ENCODE results near the gene CCT8. TPM values are rescaled to one million over a fixed set of nuclear protein-coding genes. Genes with fewer than 3 reads are reported as not detected.
"Not testable (repeated sequence)": the region's sequence is repeated elsewhere in the genome, so short reads cannot be mapped to it uniquely, and the experiment has no call there.

The CCT8 gene
- total RNA-seq, 5 donors from 2014 or later (not counting 1 experiment from before 2014, with no cell fraction given) = 103 to 131 (median 115) TPM

- POLR2A ChIA-PET = interaction anchor here (0.5 to 3.0 kb wide), 11 partner anchors 11 to 54 kb away, joined by 3 to 39 read pairs (median 4); partner anchors contain the start of gene LTN1 (in 1 of the 2)
- Mint-ChIP-seq H3K36me3 (no peaks in the 10 kb centered on the region), H3K4me1 (peaks cover 28 to 41% (median 39%) of the 10 kb centered on the region in 3 donors), H3K9me3 (no peaks in the 10 kb centered on the region), H3K4me3 (peak overlapping the region; percentile 87 to 89 (median 88)), H3K27ac (peak overlapping the region; percentile 5 to 95), H3K27me3 (no peaks in the 10 kb centered on the region)
- H3K9me3 ChIP-seq = no peaks in the 10 kb centered on the region
- H3K36me3 ChIP-seq (ENCODE audit: control insufficient read depth in 2 of 2, extremely low read depth in 1 of 2, insufficient read depth in 1 of 2, low read length in 1 of 2) = no peaks in the 10 kb centered on the region
- ATAC-seq (replicated peaks in 1 of 4) = peak in 2 of 4 experiments; percentile 10 to 13
- CTCF ChIA-PET = interaction anchor here in 1 of 2 donors (0.6 to 1.5 kb wide), 3 partner anchors 16 to 48 kb away, joined by 3 to 11 read pairs (median 3); no protein-coding TSS in a partner anchor
- no peak for DNase-seq
- H3K4me1 ChIP-seq (ENCODE audit: control insufficient read depth in 1 of 2, extremely low read depth in 1 of 2, insufficient read depth in 2 of 2, low read length in 2 of 2) = peaks cover 14 to 37% of the 10 kb centered on the region in 2 experiments
- no peaks in the 10 kb centered on the region for H3K27me3 ChIP-seq (replicated peaks in 1 of 2; ENCODE audit: control insufficient read depth in 2 of 2, extremely low read depth in 1 of 2, insufficient read depth in 2 of 2, low read length in 1 of 2)
- H3K4me3 ChIP-seq (ENCODE audit: control insufficient read depth in 1 of 2, extremely low read depth in 1 of 2, low read length in 1 of 2) = peak overlapping the region; percentile 87
- 21% methylated on average over 5 of the region's 12 CpGs for WGBS (ENCODE audit: insufficient coverage)
- peak overlapping the region; percentile 76 for H3K27ac ChIP-seq (ENCODE audit: low read length)
These were observed 54.9 kb downstream of the CCT8 start for GRCh38 chr21:29018540-29018939.

GRCh38 chr21:29017639-29018237, 55.7 kb downstream of the CCT8 start:
- Mint-ChIP-seq H3K4me1 (peaks cover 28 to 36% (median 34%) of the 10 kb centered on the region in 3 donors), H3K36me3 (no peaks in the 10 kb centered on the region), H3K4me3 (peak overlapping the region; percentile 87 to 89 (median 88)), H3K27me3 (no peaks in the 10 kb centered on the region), H3K9me3 (no peaks in the 10 kb centered on the region), H3K27ac (peak overlapping the region; percentile 5 to 85)
- no peak overlapping the region for H3K27ac ChIP-seq (ENCODE audit: low read length)
- H3K36me3 ChIP-seq (ENCODE audit: control insufficient read depth in 2 of 2, extremely low read depth in 1 of 2, insufficient read depth in 1 of 2, low read length in 1 of 2) = no peaks in the 10 kb centered on the region
- H3K27me3 ChIP-seq (replicated peaks in 1 of 2; ENCODE audit: control insufficient read depth in 2 of 2, extremely low read depth in 1 of 2, insufficient read depth in 2 of 2, low read length in 1 of 2) = no peaks in the 10 kb centered on the region
- 62% methylated on average over 6 of the region's 6 CpGs for WGBS (ENCODE audit: insufficient coverage)
- ATAC-seq (replicated peaks in 1 of 4) (no peak), DNase-seq (peak in 1 of 35 experiments; percentile 17)
- ChIA-PET CTCF (interaction anchor here in 1 of 2 donors (0.9 kb wide), 1 partner anchor 15 kb away, joined by 3 read pairs; no protein-coding TSS in a partner anchor), POLR2A (interaction anchor here (0.5 to 3.0 kb wide), 9 partner anchors 12 to 181 kb away, joined by 3 to 39 read pairs (median 6); partner anchors contain the start of gene LTN1 (in 1 of the 2))
- no peaks in the 10 kb centered on the region for H3K9me3 ChIP-seq
- H3K4me1 ChIP-seq (ENCODE audit: control insufficient read depth in 1 of 2, extremely low read depth in 1 of 2, insufficient read depth in 2 of 2, low read length in 2 of 2) = peaks cover 14 to 29% of the 10 kb centered on the region in 2 experiments
- H3K4me3 ChIP-seq (ENCODE audit: control insufficient read depth in 1 of 2, extremely low read depth in 1 of 2, low read length in 1 of 2) = peak overlapping the region in 1 of 2 donors; percentile 87

GRCh38 chr21:29011236-29011635, 62.2 kb downstream of the CCT8 start:
- H3K4me3 Mint-ChIP-seq; H3K4me3 ChIP-seq (ENCODE audit: control insufficient read depth in 1 of 2, extremely low read depth in 1 of 2, low read length in 1 of 2); H3K27ac Mint-ChIP-seq; H3K4me1 Mint-ChIP-seq; DNase-seq; H3K27ac ChIP-seq (ENCODE audit: low read length); H3K4me1 ChIP-seq (ENCODE audit: control insufficient read depth in 1 of 2, extremely low read depth in 1 of 2, insufficient read depth in 2 of 2, low read length in 2 of 2); H3K36me3 Mint-ChIP-seq; H3K9me3 ChIP-seq; H3K9me3 Mint-ChIP-seq; H3K36me3 ChIP-seq (ENCODE audit: control insufficient read depth in 2 of 2, extremely low read depth in 1 of 2, insufficient read depth in 1 of 2, low read length in 1 of 2); POLR2A ChIA-PET; H3K27me3 ChIP-seq (replicated peaks in 1 of 2; ENCODE audit: control insufficient read depth in 2 of 2, extremely low read depth in 1 of 2, insufficient read depth in 2 of 2, low read length in 1 of 2); CTCF ChIA-PET; ATAC-seq (replicated peaks in 1 of 4); H3K27me3 Mint-ChIP-seq: not testable (repeated sequence)
- 67% methylated on average over 6 of the region's 30 CpGs for WGBS (ENCODE audit: insufficient coverage)

- H3K9me3 Mint-ChIP-seq = no peaks in the 10 kb centered on the region
- ATAC-seq (replicated peaks in 1 of 4) = no peak
- no CpG with 5 or more reads among the region's 3 CpGs for WGBS (ENCODE audit: insufficient coverage)
- ChIA-PET CTCF (interaction anchor here in 1 of 2 donors (0.6 kb wide), 1 partner anchor 17 kb away, joined by 6 read pairs; no protein-coding TSS in a partner anchor), POLR2A (no interaction called here)
- no peak overlapping the region for H3K4me3 ChIP-seq (ENCODE audit: control insufficient read depth in 1 of 2, extremely low read depth in 1 of 2, low read length in 1 of 2)
- no peaks in the 10 kb centered on the region for H3K9me3 ChIP-seq
- H3K4me1 ChIP-seq (ENCODE audit: control insufficient read depth in 1 of 2, extremely low read depth in 1 of 2, insufficient read depth in 2 of 2, low read length in 2 of 2) = peaks cover 2% of the 10 kb centered on the region in 2 experiments
- no peak overlapping the region for H3K4me3 Mint-ChIP-seq
- H3K27me3 Mint-ChIP-seq = no peaks in the 10 kb centered on the region
- H3K27ac Mint-ChIP-seq = peak overlapping the region in 1 of 2 donors; percentile 6
- DNase-seq = no peak
- no peak overlapping the region for H3K27ac ChIP-seq (ENCODE audit: low read length)
- H3K36me3 ChIP-seq (ENCODE audit: control insufficient read depth in 2 of 2, extremely low read depth in 1 of 2, insufficient read depth in 1 of 2, low read length in 1 of 2) = no peaks in the 10 kb centered on the region
- peaks cover 0 to 8% (median 2%) of the 10 kb centered on the region in 3 donors for H3K4me1 Mint-ChIP-seq
- no peaks in the 10 kb centered on the region for H3K36me3 Mint-ChIP-seq
- H3K27me3 ChIP-seq (replicated peaks in 1 of 2; ENCODE audit: control insufficient read depth in 2 of 2, extremely low read depth in 1 of 2, insufficient read depth in 2 of 2, low read length in 1 of 2) = no peaks in the 10 kb centered on the region
These were observed 65.1 kb downstream of the CCT8 start for GRCh38 chr21:29008367-29008766.

GRCh38 chr21:29007810-29008209, 65.6 kb downstream of the CCT8 start:
- H3K27me3 ChIP-seq (replicated peaks in 1 of 2; ENCODE audit: control insufficient read depth in 2 of 2, extremely low read depth in 1 of 2, insufficient read depth in 2 of 2, low read length in 1 of 2) = no peaks in the 10 kb centered on the region
- no peak for DNase-seq
- POLR2A ChIA-PET = interaction anchor here in 1 of 2 donors (0.6 kb wide), 1 partner anchor 11 kb away, joined by 3 read pairs; the partner anchor contains the start of gene RWDD2B
- CTCF ChIA-PET = interaction anchor here in 1 of 2 donors (0.6 kb wide), 1 partner anchor 17 kb away, joined by 6 read pairs; no protein-coding TSS in a partner anchor
- no peak for ATAC-seq (replicated peaks in 1 of 4)
- H3K4me1 ChIP-seq (ENCODE audit: control insufficient read depth in 1 of 2, extremely low read depth in 1 of 2, insufficient read depth in 2 of 2, low read length in 2 of 2) = peaks cover 3 to 8% of the 10 kb centered on the region in 2 experiments
- Mint-ChIP-seq H3K27ac (peak overlapping the region in 1 of 2 donors; percentile 6), H3K4me1 (peaks cover 1 to 9% (median 6%) of the 10 kb centered on the region in 3 donors), H3K36me3 (no peaks in the 10 kb centered on the region), H3K9me3 (no peaks in the 10 kb centered on the region), H3K4me3 (no peak overlapping the region), H3K27me3 (no peaks in the 10 kb centered on the region)
- no peaks in the 10 kb centered on the region for H3K36me3 ChIP-seq (ENCODE audit: control insufficient read depth in 2 of 2, extremely low read depth in 1 of 2, insufficient read depth in 1 of 2, low read length in 1 of 2)
- no CpG with 5 or more reads among the region's 3 CpGs for WGBS (ENCODE audit: insufficient coverage)
- H3K4me3 ChIP-seq (ENCODE audit: control insufficient read depth in 1 of 2, extremely low read depth in 1 of 2, low read length in 1 of 2) = no peak overlapping the region
- H3K9me3 ChIP-seq = no peaks in the 10 kb centered on the region
- no peak overlapping the region for H3K27ac ChIP-seq (ENCODE audit: low read length)

- 100% methylated on average over 1 of the region's 3 CpGs for WGBS (ENCODE audit: insufficient coverage)
- Histone ChIP-seq H3K27ac (ENCODE audit: low read length) (no peak overlapping the region), H3K4me1 (ENCODE audit: control insufficient read depth in 1 of 2, extremely low read depth in 1 of 2, insufficient read depth in 2 of 2, low read length in 2 of 2) (peaks cover 6 to 12% of the 10 kb centered on the region in 2 experiments), H3K36me3 (ENCODE audit: control insufficient read depth in 2 of 2, extremely low read depth in 1 of 2, insufficient read depth in 1 of 2, low read length in 1 of 2) (no peaks in the 10 kb centered on the region), H3K9me3 (no peaks in the 10 kb centered on the region), H3K27me3 (replicated peaks in 1 of 2; ENCODE audit: control insufficient read depth in 2 of 2, extremely low read depth in 1 of 2, insufficient read depth in 2 of 2, low read length in 1 of 2) (no peaks in the 10 kb centered on the region), H3K4me3 (ENCODE audit: control insufficient read depth in 1 of 2, extremely low read depth in 1 of 2, low read length in 1 of 2) (no peak overlapping the region)
- ATAC-seq (replicated peaks in 1 of 4) = no peak
- CTCF ChIA-PET = no interaction called here
- Mint-ChIP-seq H3K36me3 (no peaks in the 10 kb centered on the region), H3K9me3 (no peaks in the 10 kb centered on the region), H3K4me1 (peaks cover 6 to 14% (median 12%) of the 10 kb centered on the region in 3 donors), H3K4me3 (no peak overlapping the region), H3K27ac (no peak overlapping the region), H3K27me3 (no peaks in the 10 kb centered on the region)
- DNase-seq = no peak
- POLR2A ChIA-PET = interaction anchor here in 1 of 2 donors (0.6 to 0.7 kb wide), 2 partner anchors 12 kb away, joined by 3 read pairs; partner anchors contain the start of gene RWDD2B
These were observed 66.3 kb downstream of the CCT8 start for GRCh38 chr21:29007135-29007534.

Data from T-cell (primary cell).